ENCODE measurements around the gene TEX19.
A peak's percentile ranks its signal among the peaks of the same experiment; 100 is the strongest.

Gene TEX19

GRCh38 chr17:82391496-82392066 lies 32.5 kb downstream of the TEX19 start:
- DNase-seq (ENCODE audit: low read depth), result no peak
- no peak for TF ChIP-seq CTCF (conservative IDR thresholded peaks at IDR 0.05; ENCODE audit: control insufficient read depth, insufficient read depth, low read depth, low read length)
- no peak overlapping the region for H3K4me3 ChIP-seq (ENCODE audit: control insufficient read depth, low read depth, low read length)

GRCh38 chr17:82392209-82392920 lies 33.3 kb downstream of the TEX19 start:
- TF ChIP-seq CTCF (conservative IDR thresholded peaks at IDR 0.05; ENCODE audit: control insufficient read depth, insufficient read depth, low read depth, low read length), result no peak
- H3K4me3 ChIP-seq (ENCODE audit: control insufficient read depth, low read depth, low read length), result no peak overlapping the region
- DNase-seq (ENCODE audit: low read depth), result no peak

- DNase-seq (ENCODE audit: low read depth), result no peak
Measured at GRCh38 chr17:82392941-82393340, 33.9 kb downstream of the TEX19 start.

GRCh38 chr17:82394278-82394677 lies 35.2 kb downstream of the TEX19 start:
- no peak for TF ChIP-seq CTCF (conservative IDR thresholded peaks at IDR 0.05; ENCODE audit: control insufficient read depth, insufficient read depth, low read depth, low read length)
- DNase-seq (ENCODE audit: low read depth), result no peak
- no peak overlapping the region for H3K4me3 ChIP-seq (ENCODE audit: control insufficient read depth, low read depth, low read length)

More at GRCh38 chr17:82392941-82393340, 33.9 kb downstream of the TEX19 start:
- no peak for TF ChIP-seq CTCF (conservative IDR thresholded peaks at IDR 0.05; ENCODE audit: control insufficient read depth, insufficient read depth, low read depth, low read length)
- H3K4me3 ChIP-seq (ENCODE audit: control insufficient read depth, low read depth, low read length), result no peak overlapping the region

GRCh38 chr17:82396601-82397435 lies 37.8 kb downstream of the TEX19 start:
- TF ChIP-seq CTCF (conservative IDR thresholded peaks at IDR 0.05; ENCODE audit: control insufficient read depth, insufficient read depth, low read depth, low read length), result no peak
- peak; percentile 100 for DNase-seq (ENCODE audit: low read depth)
- H3K4me3 ChIP-seq (ENCODE audit: control insufficient read depth, low read depth, low read length), result peak overlapping the region; percentile 4

- no peak for DNase-seq (ENCODE audit: low read depth)
- no peak for TF ChIP-seq CTCF (conservative IDR thresholded peaks at IDR 0.05; ENCODE audit: control insufficient read depth, insufficient read depth, low read depth, low read length)
- no peak overlapping the region for H3K4me3 ChIP-seq (ENCODE audit: control insufficient read depth, low read depth, low read length)
Measured at GRCh38 chr17:82397449-82398335, 38.6 kb downstream of the TEX19 start.

Data from fibroblast of mammary gland (primary cell).